MCF 10A (cell line): ENCODE data around the gene MTHFS. TPM values are rescaled to one million over a fixed set of nuclear protein-coding genes. Genes with fewer than 3 reads are reported as not detected.

Source experiments
- BruUV-seq: library from RNA; stranded (reverse); fragments of 400-500 nt; replicated peaks from 2 replicates; lab custom pipeline; 2021; lab: Mats Ljungman, UMichigan
- CTCF ChIA-PET: fragments of 300-600 bp; sonication (Branson Sonifier 250); formaldehyde crosslinking; extraction: SDS; loops from one replicate; lab custom pipeline; 2021; ENCODE audit warnings: antibody characterized with exemption, inconsistent platforms; lab: Yijun Ruan, JAX
- POLR2A ChIA-PET: fragments of 300-600, 350-650 bp; sonication (Branson Sonifier 250); formaldehyde crosslinking; extraction: SDS; loops from one replicate; lab custom pipeline; 2020; ENCODE audit warnings: antibody characterized with exemption, inconsistent platforms; lab: Yijun Ruan, JAX
- DNase-seq: peaks from one replicate; pipeline ENCODE4 v3.0.0-alpha.2; 2018; ENCODE audit not compliant: unreplicated experiment
- H3K27ac Mint-ChIP-seq: one replicate; pipeline ENCODE4 v1.8.0; 2022; ENCODE audit warnings: mild to moderate bottlenecking, low read depth, mixed read lengths; ENCODE audit not compliant: unreplicated experiment
- H3K27me3 Mint-ChIP-seq: one replicate; pipeline ENCODE4 v1.8.0; 2022; ENCODE audit warnings: mixed read lengths; ENCODE audit not compliant: insufficient read depth, unreplicated experiment
- H3K36me3 Mint-ChIP-seq: one replicate; pipeline ENCODE4 v1.8.0; 2022; ENCODE audit warnings: mild to moderate bottlenecking, moderate library complexity, mixed read lengths; ENCODE audit not compliant: insufficient read depth, unreplicated experiment
- H3K4me1 Mint-ChIP-seq: one replicate; pipeline ENCODE4 v1.8.0; 2022; ENCODE audit warnings: mixed read lengths; ENCODE audit not compliant: insufficient read depth, unreplicated experiment
- H3K4me3 Mint-ChIP-seq: one replicate; pipeline ENCODE4 v1.8.0; 2022; ENCODE audit warnings: mild to moderate bottlenecking, moderate library complexity, mixed read lengths; ENCODE audit not compliant: unreplicated experiment
- H3K9me3 Mint-ChIP-seq: one replicate; pipeline ENCODE4 v1.8.0; 2022; ENCODE audit warnings: mixed read lengths; ENCODE audit not compliant: unreplicated experiment
- intact Hi-C: fragments of 100-400 bp; cut with micrococcal nuclease; formaldehyde crosslinking; loops from 2 replicates; pipeline ENCODE4 v1.14.1; 2022
- total RNA-seq: library from RNA; stranded (reverse); gene quantifications from 2 replicates; pipeline ENCODE4 v1.2.3, GENCODE V29; 2022
- TF ChIP-seq, protein P1 (sequence below): fragments of 200-600 bp; IDR thresholded peaks from one replicate; pipeline ENCODE4 v1.8.0; 2022; ENCODE audit warnings: antibody characterized with exemption, mild to moderate bottlenecking; ENCODE audit not compliant: unreplicated experiment

Gene MTHFS
- total RNA-seq, 1 experiment from 2014 or later = 34.5 TPM

- Mint-ChIP-seq H3K27me3 (no peaks in the 10 kb centered on the region), H3K27ac (no peak overlapping the region), H3K36me3 (no peaks in the 10 kb centered on the region), H3K4me1 (no peaks in the 10 kb centered on the region), H3K9me3 (peaks cover 8% of the 10 kb centered on the region), H3K4me3 (no peak overlapping the region)
- CTCF ChIA-PET = interaction anchor here (0.7 to 1.5 kb wide), 3 partner anchors 13 to 61 kb away, joined by 4 to 5 read pairs (median 4); no protein-coding TSS in a partner anchor
- BruUV-seq = no TSS peak
- POLR2A ChIA-PET = interaction anchor here (1.7 kb wide), 1 partner anchor 14 kb away, joined by 7 read pairs; no protein-coding TSS in a partner anchor
- intact Hi-C loops = no loop called here
- TF ChIP-seq, protein P1, sequence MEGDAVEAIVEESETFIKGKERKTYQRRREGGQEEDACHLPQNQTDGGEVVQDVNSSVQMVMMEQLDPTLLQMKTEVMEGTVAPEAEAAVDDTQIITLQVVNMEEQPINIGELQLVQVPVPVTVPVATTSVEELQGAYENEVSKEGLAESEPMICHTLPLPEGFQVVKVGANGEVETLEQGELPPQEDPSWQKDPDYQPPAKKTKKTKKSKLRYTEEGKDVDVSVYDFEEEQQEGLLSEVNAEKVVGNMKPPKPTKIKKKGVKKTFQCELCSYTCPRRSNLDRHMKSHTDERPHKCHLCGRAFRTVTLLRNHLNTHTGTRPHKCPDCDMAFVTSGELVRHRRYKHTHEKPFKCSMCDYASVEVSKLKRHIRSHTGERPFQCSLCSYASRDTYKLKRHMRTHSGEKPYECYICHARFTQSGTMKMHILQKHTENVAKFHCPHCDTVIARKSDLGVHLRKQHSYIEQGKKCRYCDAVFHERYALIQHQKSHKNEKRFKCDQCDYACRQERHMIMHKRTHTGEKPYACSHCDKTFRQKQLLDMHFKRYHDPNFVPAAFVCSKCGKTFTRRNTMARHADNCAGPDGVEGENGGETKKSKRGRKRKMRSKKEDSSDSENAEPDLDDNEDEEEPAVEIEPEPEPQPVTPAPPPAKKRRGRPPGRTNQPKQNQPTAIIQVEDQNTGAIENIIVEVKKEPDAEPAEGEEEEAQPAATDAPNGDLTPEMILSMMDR = no peak
- DNase-seq = peak; percentile 14
Observed at GRCh38 chr15:79798311-79798710, 98.5 kb downstream of the MTHFS start.

Other genes starting within 250 kb of the MTHFS start
- not detected in 2 replicates for gene BCL2A1, start 74.2 kb upstream of the MTHFS start, total RNA-seq
- gene ZFAND6, start 162.7 kb upstream of the MTHFS start, total RNA-seq = 57.6 and 59.5 TPM in 2 replicates